ENCODE results near the gene SLC45A3.

- TF ChIP-seq CTCF (conservative IDR thresholded peaks at IDR 0.05 in 1 of 2, IDR thresholded peaks at IDR 0.05 in 1 of 2; ENCODE audit: low read depth in 1 of 2, low read length in 2 of 2) (no peak), EZH2 (IDR thresholded peaks at IDR 0.05; ENCODE audit: low read length, missing control alignments) (no peak)
Measured at GRCh38 chr1:205689479-205689878, 9.2 kb upstream of the SLC45A3 start.

Data from fibroblast of lung (primary cell).